Measurements from ENCODE around the gene ZBTB21. TPM values are rescaled to one million over a fixed set of nuclear protein-coding genes. Genes with fewer than 3 reads are reported as not detected.

The ZBTB21 gene
- total and polyA plus RNA-seq, 2 of the 8 experiments (the other 6 are each of a cell fraction or from before 2014, with no cell fraction given): 3.9 to 17.8 TPM

DNA sequence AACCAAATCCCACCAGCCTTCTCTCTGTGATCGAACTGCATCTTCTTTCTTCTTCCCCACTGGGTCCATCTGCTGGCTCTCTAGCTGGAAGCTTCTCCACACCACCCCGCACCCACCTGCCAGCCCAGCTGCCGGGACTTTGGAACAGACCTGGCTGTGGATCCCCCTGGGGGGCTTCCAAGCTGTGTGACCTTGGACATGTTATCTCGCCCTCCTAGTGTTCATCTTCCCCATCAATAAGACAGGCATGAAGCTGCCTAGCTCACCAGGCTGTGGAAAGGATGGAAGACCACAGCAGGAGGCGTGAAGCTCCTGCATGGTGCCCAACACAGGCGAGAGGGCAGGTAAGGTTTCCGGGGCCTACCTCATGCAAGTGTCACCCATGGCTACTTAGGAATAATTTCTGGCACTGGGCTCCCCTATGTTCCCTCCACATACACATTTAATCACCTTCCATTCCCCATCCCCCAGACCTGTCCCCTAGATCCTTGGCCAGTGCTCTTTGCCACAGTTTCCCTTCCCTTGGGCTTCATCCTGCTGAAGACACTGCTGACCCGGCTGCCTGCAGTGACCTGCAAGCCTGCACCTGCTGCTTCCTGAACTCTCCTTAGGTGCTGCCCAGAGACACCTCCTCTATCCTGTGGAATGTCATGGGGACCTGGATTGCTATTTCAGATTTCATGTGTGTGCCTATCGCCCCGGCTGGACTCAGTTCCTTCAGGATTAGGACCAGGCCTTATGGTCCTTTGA, 43.1 kb downstream of the ZBTB21 start (continued):
- TF ChIP-seq CTBP2 (IDR thresholded peaks at IDR 0.05; ENCODE audit: borderline replicate concordance, insufficient read depth, insufficient read length, low read length): no peak
- no peak for TF ChIP-seq MAFK (IDR thresholded peaks at IDR 0.05; ENCODE audit: low read depth, low read length)
